Stimulated activated CD8-positive, alpha-beta memory T cell treated with anti-CD3 and anti-CD28 coated beads, Interleukin-15, amount 100 ng/mL, for 1 hour (primary cell): ENCODE data around the gene SEMA4D.
A peak's percentile ranks its signal among the peaks of the same experiment; 100 is the strongest.

Experiments used
- DNase-seq: peaks from one replicate; pipeline ENCODE4 v3.0.0-alpha.2; 2020; ENCODE audit warnings: low read depth

SEMA4D gene

DNA sequence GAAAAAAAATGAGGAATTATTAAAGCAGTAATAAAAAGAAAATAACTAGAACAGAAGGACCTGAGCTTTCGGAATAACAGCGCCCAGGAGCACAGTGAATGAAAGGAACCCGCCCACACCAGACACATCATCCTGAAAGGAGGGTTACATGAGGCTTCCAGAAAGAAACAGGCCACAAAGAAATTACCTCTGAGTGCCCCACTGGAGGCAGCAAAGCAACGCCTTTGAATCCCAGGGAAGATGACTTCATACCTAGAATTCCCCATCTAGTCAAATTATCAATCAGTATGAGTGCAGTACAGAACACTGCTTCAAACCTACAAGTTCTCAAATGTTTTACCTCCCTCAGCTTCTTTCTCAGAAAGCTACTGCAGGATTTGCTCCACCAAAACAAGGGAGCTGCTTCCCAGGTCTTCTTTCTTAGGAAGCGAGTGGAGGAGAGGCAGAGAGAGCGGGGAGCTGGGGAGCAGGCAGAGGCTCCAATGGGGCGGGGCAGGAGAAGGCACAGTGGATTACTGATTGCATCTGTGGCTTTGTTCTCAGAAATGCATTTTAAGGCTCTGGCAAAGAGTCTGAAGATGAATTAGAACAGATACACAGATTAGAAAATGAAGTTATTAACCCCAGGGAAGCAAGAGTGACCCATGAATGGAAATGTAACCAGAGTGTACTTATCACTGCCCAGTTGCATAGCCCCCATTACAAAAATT, 87.1 kb downstream of the SEMA4D start:
- DNase-seq, result no peak

GRCh38 chr9:89410022-89410421, 87.9 kb downstream of the SEMA4D start:
- DNase-seq, result no peak

GRCh38 chr9:89409466-89409865, 88.4 kb downstream of the SEMA4D start:
- DNase-seq, result no peak

DNA sequence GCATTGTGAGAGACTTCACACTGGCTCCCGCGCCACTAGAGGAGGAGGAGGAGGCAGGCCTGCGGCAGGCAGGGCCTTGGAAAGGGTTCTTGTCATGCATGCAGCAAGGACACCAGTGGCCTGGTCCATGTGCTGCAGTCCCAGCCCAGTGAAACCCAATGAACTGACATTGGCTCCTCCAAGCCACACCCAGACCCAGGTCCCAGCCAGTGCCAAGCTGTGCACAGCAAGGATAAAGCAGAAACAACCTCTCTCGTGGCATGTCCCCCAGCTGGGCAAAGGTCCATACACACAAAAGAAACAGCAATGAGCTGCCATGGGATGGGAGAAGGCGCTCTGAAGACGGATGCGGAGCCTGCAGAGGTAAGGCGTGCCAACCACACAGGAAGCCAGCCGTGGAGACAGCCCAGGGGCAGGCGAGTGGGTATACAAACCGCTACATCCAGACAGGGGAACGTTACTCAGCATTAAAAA, 89.2 kb downstream of the SEMA4D start:
- DNase-seq, result peak; percentile 36

GRCh38 chr9:89407070-89407469, 90.8 kb downstream of the SEMA4D start:
- DNase-seq, result no peak

DNA sequence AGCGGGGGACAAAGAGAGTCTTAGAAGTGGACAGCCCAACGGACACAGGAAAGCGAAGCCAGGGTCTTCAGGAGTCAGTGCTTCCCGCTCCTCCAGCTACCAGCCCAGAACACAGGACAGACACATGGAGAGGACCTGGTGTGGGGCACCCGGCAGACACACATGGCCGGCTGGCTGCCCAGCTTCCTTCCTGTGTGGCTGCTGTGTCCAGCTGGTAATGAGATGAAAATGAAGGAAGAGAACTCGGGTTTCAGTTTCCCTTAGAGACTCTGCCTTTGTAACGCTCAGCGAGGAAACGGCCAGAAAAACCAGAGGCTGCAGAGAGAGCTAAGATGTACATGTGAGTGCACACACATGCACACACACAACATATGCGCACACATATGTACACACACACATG, 92.1 kb downstream of the SEMA4D start:
- DNase-seq, result no peak

DNA sequence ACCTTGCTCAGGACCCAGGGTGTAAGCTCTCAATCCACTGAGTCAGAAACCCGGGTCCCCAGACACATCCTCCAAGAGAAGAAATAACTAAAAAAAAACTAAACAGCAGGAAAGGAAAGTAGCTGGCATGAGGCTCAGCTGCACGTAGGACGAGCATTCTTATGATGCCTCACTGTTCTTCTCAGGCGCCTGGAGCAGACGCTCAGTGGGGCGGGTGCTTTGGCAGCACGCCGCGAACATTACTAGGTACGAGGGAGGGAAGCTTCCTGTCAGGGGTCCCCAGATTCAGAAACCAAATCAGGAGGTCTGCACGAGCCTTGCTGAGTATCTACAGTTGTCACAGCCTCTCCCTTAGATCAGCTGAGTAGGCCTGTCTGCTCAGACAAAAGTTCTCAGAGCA, 93.8 kb downstream of the SEMA4D start:
- DNase-seq, result no peak

DNA sequence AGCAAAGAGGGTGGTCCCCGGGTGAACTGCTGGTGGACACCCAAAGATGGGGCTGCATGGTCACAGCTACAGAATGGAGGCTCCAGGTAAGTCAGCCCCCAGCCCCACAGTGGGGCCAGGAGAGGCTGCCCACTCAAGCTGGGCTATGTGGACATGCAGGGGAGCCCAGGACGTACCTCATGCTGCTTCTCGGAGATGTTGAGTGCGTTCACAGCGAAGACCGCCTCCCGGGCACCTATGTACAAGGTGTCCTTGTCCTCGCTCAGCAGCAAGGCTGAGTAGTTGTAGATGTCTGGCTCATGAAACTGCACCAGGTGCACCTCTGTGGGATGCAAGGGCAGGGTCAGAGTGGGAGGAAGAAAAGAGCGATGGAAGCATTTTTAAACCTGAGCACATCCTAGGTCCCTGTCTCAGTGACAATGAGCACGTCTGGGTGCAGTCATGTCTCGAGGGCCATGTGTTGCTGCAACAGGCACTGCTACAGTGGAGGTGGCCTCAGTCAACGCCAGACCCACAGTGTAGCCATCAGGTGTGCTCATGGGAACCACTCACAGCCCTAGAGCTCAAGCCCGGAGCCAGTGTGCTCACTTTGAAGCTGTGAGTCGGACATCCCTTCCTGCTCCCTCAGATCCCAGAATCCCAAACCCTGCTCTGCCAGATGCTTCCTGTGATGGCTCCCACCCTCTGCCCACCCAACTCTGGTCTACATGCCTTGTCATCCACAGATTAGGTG, 95.1 kb downstream of the SEMA4D start:
- no peak for DNase-seq

DNA sequence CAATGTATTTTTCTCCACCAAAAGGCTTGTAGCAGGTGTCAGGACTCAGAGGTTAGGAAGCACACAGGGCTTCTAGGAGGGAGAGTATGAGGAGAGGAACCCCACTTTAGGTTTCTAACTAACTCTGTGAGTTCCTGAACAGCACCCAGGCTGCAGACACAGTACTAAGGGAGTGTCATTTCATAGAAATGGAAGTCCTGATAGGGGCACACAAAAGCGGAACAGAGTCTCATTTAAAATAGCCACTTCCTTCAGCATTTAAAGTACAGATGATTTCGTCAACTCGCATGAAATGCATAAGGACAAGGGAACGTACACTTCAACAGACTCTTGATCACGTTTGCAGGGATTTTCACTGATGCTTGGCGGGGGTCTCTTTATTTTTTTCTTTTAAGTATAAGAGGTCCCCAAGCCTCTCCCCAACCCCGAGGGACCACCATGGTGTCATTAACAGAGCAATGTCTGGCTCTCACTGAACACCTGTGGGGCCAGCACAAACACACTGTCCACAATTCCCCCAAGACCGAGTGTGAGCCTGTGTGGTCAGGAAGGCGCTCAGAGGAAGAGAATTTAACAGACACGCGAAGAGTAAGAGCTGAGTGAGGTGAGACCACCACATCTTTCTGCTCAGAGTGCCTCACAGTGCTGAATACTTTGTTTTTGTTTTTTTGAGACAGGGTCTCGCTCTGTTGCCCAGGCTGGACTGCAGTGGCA, 97.4 kb downstream of the SEMA4D start:
- no peak for DNase-seq

GRCh38 chr9:89398621-89399020, 99.3 kb downstream of the SEMA4D start:
- DNase-seq, result no peak

GRCh38 chr9:89397471-89397870, 100.4 kb downstream of the SEMA4D start:
- DNase-seq, result no peak

GRCh38 chr9:89395931-89396710, 101.8 kb downstream of the SEMA4D start:
- no peak for DNase-seq

GRCh38 chr9:89394412-89394811, 103.5 kb downstream of the SEMA4D start:
- no peak for DNase-seq

- no peak for DNase-seq
Observed at GRCh38 chr9:89391585-89391984, 106.3 kb downstream of the SEMA4D start.

DNA sequence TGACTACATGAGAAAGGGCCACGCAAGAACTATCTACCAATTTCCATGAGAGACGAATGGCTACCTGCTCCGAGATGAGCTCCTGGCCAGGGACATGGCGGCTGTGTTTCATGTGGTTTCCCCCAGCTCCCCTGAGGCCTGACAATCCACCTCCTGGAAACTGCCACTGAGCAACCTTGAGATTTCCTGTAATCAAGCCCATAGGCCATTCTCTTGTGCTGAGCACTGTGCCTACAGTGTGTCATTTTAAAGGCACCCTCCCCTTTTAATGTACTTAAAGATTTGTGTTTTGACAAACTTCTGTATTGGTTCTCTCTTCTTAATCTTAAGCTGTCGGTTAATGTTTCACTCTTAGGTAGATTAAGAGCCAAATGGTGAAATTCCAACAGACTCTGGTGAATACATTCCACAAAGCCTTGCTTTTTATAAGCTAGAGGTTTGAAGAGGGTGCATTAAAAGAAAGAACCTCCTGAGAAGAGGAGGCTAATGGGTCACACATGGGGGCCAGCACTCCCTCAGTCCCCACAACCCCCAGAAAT, 107.3 kb downstream of the SEMA4D start:
- no peak for DNase-seq

DNA sequence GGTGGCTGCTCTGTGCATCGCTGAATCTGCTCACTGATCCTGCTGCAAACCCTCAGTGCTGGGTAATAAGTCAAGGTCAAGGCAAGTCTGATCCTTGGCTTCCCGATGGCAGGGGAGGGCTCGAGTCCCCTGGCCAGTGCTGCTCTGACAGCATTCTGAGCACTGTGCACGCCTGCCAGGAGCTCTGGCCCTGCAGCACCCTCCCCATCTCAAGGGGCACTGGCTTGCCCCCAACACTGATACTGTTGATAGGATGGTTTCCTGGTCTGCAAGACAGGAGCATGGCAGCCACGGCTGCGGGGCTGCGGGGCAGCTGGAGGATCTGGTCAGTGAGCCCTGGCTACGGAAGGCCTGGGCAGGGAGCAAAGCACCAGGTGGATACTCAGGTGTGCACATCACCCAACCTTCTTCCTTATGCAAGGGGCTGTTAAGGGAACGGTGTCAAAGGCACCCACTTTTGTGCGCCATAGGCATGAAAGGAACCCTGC, 107.8 kb downstream of the SEMA4D start:
- no peak for DNase-seq

- no peak for DNase-seq
Observed at GRCh38 chr9:89388868-89389177, 109.1 kb downstream of the SEMA4D start.

DNA sequence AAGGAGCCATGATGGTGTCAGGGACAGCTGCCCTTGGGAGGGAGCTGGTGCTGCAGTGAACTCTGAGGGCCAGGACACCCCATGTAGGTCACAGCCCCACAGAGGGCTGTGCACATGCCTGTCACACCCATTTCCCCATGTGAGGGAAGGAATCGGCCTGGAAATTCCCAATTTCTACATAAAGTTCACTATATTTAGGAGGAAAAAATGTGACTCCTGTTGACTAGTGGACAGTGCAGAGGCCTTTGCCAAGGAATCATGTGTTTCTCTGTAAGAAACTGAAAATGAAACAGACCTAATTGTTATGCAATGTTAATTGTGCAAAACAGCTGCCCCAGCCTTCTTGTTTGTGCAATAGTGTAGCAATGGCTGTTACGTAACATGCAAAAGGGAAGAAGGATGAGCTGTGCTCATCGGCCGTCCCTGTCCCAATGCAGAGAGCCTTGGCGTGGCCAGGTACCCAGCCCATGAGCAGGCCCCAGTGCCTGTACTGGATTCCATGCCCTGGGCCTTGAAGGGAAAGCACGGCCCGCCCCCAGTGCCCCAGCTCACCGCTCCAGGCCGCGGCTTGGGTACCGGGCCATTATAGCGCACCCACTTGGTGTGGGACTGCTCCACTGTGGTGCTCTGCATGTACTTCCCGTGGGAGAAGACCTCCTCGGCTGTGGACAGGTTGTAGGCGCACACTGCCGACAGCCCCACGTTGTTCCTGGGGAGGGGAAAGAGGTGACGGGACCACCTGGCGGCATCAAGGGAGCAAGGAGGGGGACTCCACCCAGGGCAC, 109.6 kb downstream of the SEMA4D start:
- DNase-seq, result no peak

DNA sequence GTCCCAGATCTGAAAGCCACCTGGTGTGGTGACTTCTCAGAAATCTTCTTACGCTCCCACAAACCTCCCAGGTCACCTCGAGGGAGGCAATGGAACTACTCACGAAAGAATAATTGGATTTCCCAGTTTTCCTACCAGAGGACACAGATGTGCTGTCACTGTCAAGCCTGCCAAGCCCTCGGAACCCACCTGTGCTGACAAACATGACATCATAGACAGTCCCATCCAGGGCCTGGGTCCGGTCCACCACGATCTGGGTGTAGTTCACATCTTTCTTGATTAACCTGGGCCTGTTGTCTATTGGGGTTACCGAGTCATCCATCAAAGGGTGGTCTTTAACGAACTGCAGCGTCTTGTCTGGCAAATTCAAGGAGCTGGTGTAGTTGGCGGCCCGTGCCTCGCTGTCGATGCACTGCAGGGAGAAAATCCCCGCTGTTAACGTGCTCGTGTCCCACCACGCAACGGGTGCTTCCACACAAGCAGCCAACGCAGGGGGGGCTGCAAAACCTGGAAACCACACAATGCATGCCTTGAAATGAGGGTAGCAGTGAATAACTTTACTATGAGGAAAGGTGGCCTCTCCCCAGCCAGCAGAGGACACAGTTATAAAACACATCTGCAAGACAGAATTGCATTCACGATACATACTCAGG, 110.6 kb downstream of the SEMA4D start:
- no peak for DNase-seq

- DNase-seq, result no peak
Observed at GRCh38 chr9:89386797-89387196, 111.1 kb downstream of the SEMA4D start.

DNA sequence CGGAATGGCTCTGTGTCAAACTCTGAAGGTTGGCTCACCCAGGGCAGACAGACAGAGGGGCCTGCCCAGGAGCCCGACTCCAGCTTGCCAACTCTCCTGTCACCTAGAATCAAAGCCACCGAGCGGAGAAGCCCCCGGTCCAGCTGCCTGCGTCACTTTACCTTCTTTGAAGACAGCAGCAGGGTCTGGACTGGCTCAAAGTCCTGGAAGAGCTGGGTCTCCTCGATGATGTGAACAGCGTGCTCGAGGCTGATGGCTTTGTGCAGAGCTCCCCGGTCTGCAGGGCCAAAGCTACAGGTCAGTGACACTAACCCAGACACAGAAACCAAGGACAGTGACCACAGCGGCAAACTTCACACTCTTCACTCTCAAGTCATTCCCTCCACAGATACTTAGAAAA, 111.7 kb downstream of the SEMA4D start:
- no peak for DNase-seq
